Right cardiac atrium (tissue), 5 donors: ENCODE results near the gene PAX7. TPM values are rescaled to one million over a fixed set of nuclear protein-coding genes. Genes with fewer than 3 reads are reported as not detected.
A peak's percentile ranks its signal among the peaks of the same experiment; 100 is the strongest.

ENCODE experiments used
- ATAC-seq, 2 donors: fragments of 200-7000 bp; cut with Tn5 transposase; one replicate each; pipeline versions ENCODE4 v1.8.0 to v1.9.1; 2020; ENCODE audit warnings: moderate library complexity in 2 of 2, mild to moderate bottlenecking in 1 of 2
- DNase-seq, 3 donors: peaks; one replicate each; pipeline ENCODE4 v3.0.0-alpha.2; 2020
- H3K27ac ChIP-seq: one replicate; pipeline ENCODE4 v1.5.1; 2013; ENCODE audit warnings: mild to moderate bottlenecking, low read length, control low read depth, moderate library complexity
- H3K27me3 ChIP-seq: one replicate; pipeline ENCODE4 v1.6.1; 2013; ENCODE audit not compliant: control insufficient read depth, insufficient read depth
- H3K4me1 ChIP-seq: one replicate; pipeline ENCODE4 v1.6.1; 2013; ENCODE audit warnings: low read length; ENCODE audit not compliant: control insufficient read depth, insufficient read depth
- H3K4me3 ChIP-seq: one replicate; pipeline ENCODE4 v1.5.1; 2013; ENCODE audit warnings: low read length, control low read depth
- H3K9me3 ChIP-seq: one replicate; pipeline ENCODE4 v1.6.1; 2013; ENCODE audit warnings: low read length; ENCODE audit not compliant: control insufficient read depth
- WGBS: extraction: QIAGEN DNeasy Blood & Tissue Kit; methylation state at CpG from one replicate; pipeline ENCODE4 v1.1.7; 2013; 5-methylcytosine and 5-hydroxymethylcytosine counted together
- intact Hi-C, 4 donors: fragments of 100-400 bp; cut with DNase I; formaldehyde crosslinking; loops; one replicate each; pipeline versions ENCODE4 v1.11.0 to v1.14.0; 2022 to 2023
- polyA plus RNA-seq: library from polyadenylated mRNA; stranded (reverse); fragments of 200-250 nt; gene quantifications from one replicate; pipeline ENCODE4 v1.2.3, GENCODE V29; 2013
- total RNA-seq, 4 donors: library from RNA; stranded (reverse); fragmentation: NEBNext Ultra II Directional; extraction: Animal tissue kit (Norgen Biotek cat#: 25700); gene quantifications; one replicate each; pipeline ENCODE4 v1.2.1, GENCODE V29; 2021
- donor health status: healthy with polysubstance abuse.
- donor health status: DM: no; HTN: yes; CAD: no.
- donor health status: DM: no; HTN: no; CAD: no.
- donor health status: DM: no; HTN: yes; CAD: no; lungs with severe emphysema.
- donor health status: DM: yes; HTN: yes; CAD: no.

PAX7 gene
- total and polyA plus RNA-seq, 5 donors, result not detected

GRCh38 chr1:18712252-18712600 lies 81.6 kb downstream of the PAX7 start:
- 72% methylated on average over 5 of the region's 5 CpGs for WGBS
- DNase-seq, result no peak
- Histone ChIP-seq H3K27ac (no peak overlapping the region), H3K27me3 (no peaks in the 10 kb centered on the region), H3K9me3 (no peaks in the 10 kb centered on the region), H3K4me1 (no peaks in the 10 kb centered on the region), H3K4me3 (no peak overlapping the region)
- no peak for ATAC-seq
- intact Hi-C loops, result no loop called here

- Histone ChIP-seq H3K9me3 (no peaks in the 10 kb centered on the region), H3K27me3 (no peaks in the 10 kb centered on the region), H3K4me3 (no peak overlapping the region), H3K27ac (no peak overlapping the region), H3K4me1 (no peaks in the 10 kb centered on the region)
- DNase-seq, result no peak
- WGBS, result 66% methylated on average over 12 of the region's 12 CpGs
- ATAC-seq, result no peak
- intact Hi-C loops, result no loop called here
Measured at GRCh38 chr1:18714404-18715175, 83.9 kb downstream of the PAX7 start.

GRCh38 chr1:18716112-18716784 lies 85.6 kb downstream of the PAX7 start:
- DNase-seq (no peak), ATAC-seq (no peak)
- Histone ChIP-seq H3K27ac (no peak overlapping the region), H3K4me1 (no peaks in the 10 kb centered on the region), H3K9me3 (no peaks in the 10 kb centered on the region), H3K27me3 (no peaks in the 10 kb centered on the region), H3K4me3 (no peak overlapping the region)
- 38% methylated on average over 15 of the region's 15 CpGs for WGBS
- intact Hi-C loops, result no loop called here

GRCh38 chr1:18716785-18717678 lies 86.4 kb downstream of the PAX7 start:
- H3K4me3 ChIP-seq, result peak overlapping the region; percentile 13
- intact Hi-C loops, result no loop called here
- ATAC-seq (no peak), DNase-seq (no peak)
- no peaks in the 10 kb centered on the region for H3K9me3 ChIP-seq
- no peaks in the 10 kb centered on the region for H3K27me3 ChIP-seq
- no peaks in the 10 kb centered on the region for H3K4me1 ChIP-seq
- 6% methylated on average over 72 of the region's 72 CpGs for WGBS
- no peak overlapping the region for H3K27ac ChIP-seq

- no peak overlapping the region for H3K27ac ChIP-seq
- no peaks in the 10 kb centered on the region for H3K27me3 ChIP-seq
- no peaks in the 10 kb centered on the region for H3K9me3 ChIP-seq
- ATAC-seq (no peak), DNase-seq (no peak)
- no peaks in the 10 kb centered on the region for H3K4me1 ChIP-seq
- no peak overlapping the region for H3K4me3 ChIP-seq
- intact Hi-C loops, result no loop called here
- 63% methylated on average over 9 of the region's 9 CpGs for WGBS
Measured at GRCh38 chr1:18719786-18720451, 89.3 kb downstream of the PAX7 start.

GRCh38 chr1:18721041-18721440 lies 90.4 kb downstream of the PAX7 start:
- 51% methylated on average over 8 of the region's 8 CpGs for WGBS
- intact Hi-C loops, result no loop called here
- Histone ChIP-seq H3K4me3 (no peak overlapping the region), H3K9me3 (no peaks in the 10 kb centered on the region), H3K27me3 (no peaks in the 10 kb centered on the region), H3K27ac (no peak overlapping the region), H3K4me1 (no peaks in the 10 kb centered on the region)
- DNase-seq, result no peak
- ATAC-seq, result no peak

GRCh38 chr1:18721776-18722175 lies 91.1 kb downstream of the PAX7 start:
- H3K27me3 ChIP-seq, result no peaks in the 10 kb centered on the region
- DNase-seq, result no peak
- H3K27ac ChIP-seq, result no peak overlapping the region
- WGBS, result 79% methylated on average over 1 of the region's 1 CpG
- H3K9me3 ChIP-seq, result no peaks in the 10 kb centered on the region
- no peak overlapping the region for H3K4me3 ChIP-seq
- intact Hi-C loops, result no loop called here
- no peaks in the 10 kb centered on the region for H3K4me1 ChIP-seq
- no peak for ATAC-seq

GRCh38 chr1:18722270-18722669 lies 91.6 kb downstream of the PAX7 start:
- Histone ChIP-seq H3K9me3 (no peaks in the 10 kb centered on the region), H3K27ac (no peak overlapping the region), H3K4me3 (no peak overlapping the region), H3K4me1 (no peaks in the 10 kb centered on the region), H3K27me3 (no peaks in the 10 kb centered on the region)
- DNase-seq (no peak), ATAC-seq (no peak)
- intact Hi-C loops, result no loop called here
- WGBS, result 42% methylated on average over 19 of the region's 19 CpGs

- Histone ChIP-seq H3K27ac (no peak overlapping the region), H3K27me3 (no peaks in the 10 kb centered on the region), H3K4me1 (no peaks in the 10 kb centered on the region), H3K4me3 (no peak overlapping the region), H3K9me3 (no peaks in the 10 kb centered on the region)
- no peak for DNase-seq
- 75% methylated on average over 9 of the region's 9 CpGs for WGBS
- intact Hi-C loops, result no loop called here
- ATAC-seq, result no peak
Measured at GRCh38 chr1:18723206-18723605, 92.6 kb downstream of the PAX7 start.

- Histone ChIP-seq H3K4me3 (no peak overlapping the region), H3K4me1 (no peaks in the 10 kb centered on the region), H3K27ac (no peak overlapping the region), H3K27me3 (no peaks in the 10 kb centered on the region), H3K9me3 (no peaks in the 10 kb centered on the region)
- intact Hi-C loops, result no loop called here
- ATAC-seq (no peak), DNase-seq (no peak)
- WGBS, result 40% methylated on average over 19 of the region's 19 CpGs
Measured at GRCh38 chr1:18723701-18724411, 93.2 kb downstream of the PAX7 start.
